ENCODE data around the gene PRSS23.
A peak's percentile ranks its signal among the peaks of the same experiment; 100 is the strongest.

The PRSS23 gene

GRCh38 chr11:86790867-86791849, 9.2 kb upstream of the PRSS23 start:
- DNase-seq: no peak

- DNase-seq: no peak
Measured at GRCh38 chr11:86792150-86792549, 8.2 kb upstream of the PRSS23 start.

GRCh38 chr11:86793307-86793706, 7.0 kb upstream of the PRSS23 start:
- no peak for DNase-seq

- no peak for DNase-seq
Measured at GRCh38 chr11:86795511-86795910, 4.8 kb upstream of the PRSS23 start.

GRCh38 chr11:86795949-86796348, 4.4 kb upstream of the PRSS23 start:
- DNase-seq: no peak

- no peak for DNase-seq
Measured at GRCh38 chr11:86797133-86797532, 3.2 kb upstream of the PRSS23 start.

- peak; percentile 19 for DNase-seq
Measured at GRCh38 chr11:86798988-86799387, 1.4 kb upstream of the PRSS23 start.

GRCh38 chr11:86799680-86800075, 664 bp upstream of the PRSS23 start:
- DNase-seq: no peak

- no peak for DNase-seq
Measured at GRCh38 chr11:86800960-86801272, 574 bp downstream of the PRSS23 start.

- no peak for DNase-seq
Measured at GRCh38 chr11:86801364-86801763, 1.0 kb downstream of the PRSS23 start.

GRCh38 chr11:86802146-86802545, 1.8 kb downstream of the PRSS23 start:
- no peak for DNase-seq

- DNase-seq: peak; percentile 43
Measured at GRCh38 chr11:86802601-86803051, 2.3 kb downstream of the PRSS23 start.

- no peak for DNase-seq
Measured at GRCh38 chr11:86803136-86804045, 3.0 kb downstream of the PRSS23 start.

- DNase-seq: no peak
Measured at GRCh38 chr11:86804951-86805350, 4.6 kb downstream of the PRSS23 start.

GRCh38 chr11:86805873-86806310, 5.5 kb downstream of the PRSS23 start:
- DNase-seq: peak; percentile 61

GRCh38 chr11:86806903-86807302, 6.6 kb downstream of the PRSS23 start:
- DNase-seq: no peak

- no peak for DNase-seq
Measured at GRCh38 chr11:86807360-86807759, 7.0 kb downstream of the PRSS23 start.

GRCh38 chr11:86809561-86809960, 9.2 kb downstream of the PRSS23 start:
- no peak for DNase-seq

- DNase-seq: no peak
Measured at GRCh38 chr11:86810288-86810687, 9.9 kb downstream of the PRSS23 start.

GRCh38 chr11:86811637-86812321, 11.4 kb downstream of the PRSS23 start:
- DNase-seq: no peak

- DNase-seq: no peak
Measured at GRCh38 chr11:86812322-86812670, 12.0 kb downstream of the PRSS23 start.

GRCh38 chr11:86812981-86813380, 12.6 kb downstream of the PRSS23 start:
- DNase-seq: no peak

- DNase-seq: no peak
Measured at GRCh38 chr11:86814775-86815174, 14.4 kb downstream of the PRSS23 start.

Measured in stimulated activated CD4-positive, alpha-beta T cell treated with anti-CD3 and anti-CD28 coated beads, Interleukin-15, amount 100 ng/mL, for 24 hours (primary cell).